AG04450 (cell line): Measurements from ENCODE around the gene HDAC10. TPM values are rescaled to one million over a fixed set of nuclear protein-coding genes. Genes with fewer than 3 reads are reported as not detected.

Experiments
- CTCF ChIA-PET: fragments of 300-600, 350-600 bp; formaldehyde crosslinking; extraction: SDS; loops from one replicate; lab custom pipeline; 2022; ENCODE audit warnings: antibody characterized with exemption, inconsistent platforms; lab: Charles Lee
- POLR2A ChIA-PET: fragments of 350-600 bp; formaldehyde crosslinking; extraction: SDS; loops from one replicate; lab custom pipeline; 2021; ENCODE audit warnings: antibody characterized with exemption, inconsistent platforms; lab: Yijun Ruan, JAX
- DNase-seq: peaks from one replicate; pipeline ENCODE4 v3.0.0-alpha.2; 2011; ENCODE audit warnings: low read depth, low spot score
- H3K27ac ChIP-seq: one replicate; pipeline ENCODE4 v1.5.1; 2012; ENCODE audit warnings: low read depth, low read length, control low read depth
- H3K27me3 ChIP-seq: one replicate; pipeline ENCODE4 v1.6.0; 2012; ENCODE audit warnings: low read length; ENCODE audit not compliant: control insufficient read depth, insufficient read depth
- H3K4me3 ChIP-seq: 2 replicates; pipeline ENCODE4 v1.5.1; 2011; ENCODE audit warnings: mild to moderate bottlenecking, low read depth, low read length, control low read depth
- H3K9me3 ChIP-seq: 2 replicates; pipeline ENCODE4 v1.5.1; 2012; ENCODE audit warnings: low read length; ENCODE audit not compliant: control insufficient read depth, insufficient read depth
- CTCF ChIP-seq: IDR thresholded peaks from 2 replicates; pipeline ENCODE4 v1.5.1; 2011; ENCODE audit warnings: low read depth, low read length, control low read depth, inconsistent platforms
- polyA plus RNA-seq: library from polyadenylated mRNA; depleted of rRNA; stranded (reverse); fragments of >200 nt; gene quantifications from 2 replicates; pipeline ENCODE4 v1.2.3, GENCODE V29; 2011

Gene HDAC10
- polyA plus RNA-seq, 1 experiment, result 7.0 TPM

GRCh38 chr22:50219800-50220602 is 31.1 kb downstream of the HDAC10 start:
- ChIA-PET CTCF (no interaction called here), POLR2A (no interaction called here)
- no peak for DNase-seq
- TF ChIP-seq CTCF, result no peak
- peaks cover 16% of the 10 kb centered on the region; the same call in 1 of the 2 replicates for H3K9me3 ChIP-seq
- no peaks in the 10 kb centered on the region for H3K27me3 ChIP-seq
- H3K4me3 ChIP-seq, result no peak overlapping the region
- no peak overlapping the region for H3K27ac ChIP-seq

- no peak overlapping the region for H3K27ac ChIP-seq
- no peaks in the 10 kb centered on the region for H3K27me3 ChIP-seq
- peak; percentile 47 for DNase-seq
- H3K9me3 ChIP-seq, result peaks cover 16% of the 10 kb centered on the region; the same call in 1 of the 2 replicates
- no peak overlapping the region for H3K4me3 ChIP-seq
- POLR2A ChIA-PET, result no interaction called here
- CTCF ChIA-PET, result no interaction called here
- TF ChIP-seq CTCF, result no peak
These were observed 31.9 kb downstream of the HDAC10 start for GRCh38 chr22:50218996-50219727.

- POLR2A ChIA-PET, result no interaction called here
- H3K4me3 ChIP-seq, result no peak overlapping the region
These were observed 32.7 kb downstream of the HDAC10 start for GRCh38 chr22:50218153-50218995.

GRCh38 chr22:50217543-50218152 is 33.4 kb downstream of the HDAC10 start:
- ChIA-PET POLR2A (no interaction called here), CTCF (no interaction called here)
- TF ChIP-seq CTCF, result no peak
- no peak overlapping the region for H3K27ac ChIP-seq
- DNase-seq, result no peak
- peaks cover 16% of the 10 kb centered on the region; the same call in 1 of the 2 replicates for H3K9me3 ChIP-seq
- H3K4me3 ChIP-seq, result no peak overlapping the region
- no peaks in the 10 kb centered on the region for H3K27me3 ChIP-seq

More at GRCh38 chr22:50218153-50218995, 32.7 kb downstream of the HDAC10 start:
- TF ChIP-seq CTCF, result no peak
- Histone ChIP-seq H3K27ac (no peak overlapping the region), H3K27me3 (no peaks in the 10 kb centered on the region), H3K9me3 (peaks cover 16% of the 10 kb centered on the region; the same call in 1 of the 2 replicates)
- CTCF ChIA-PET, result no interaction called here
- no peak for DNase-seq
